Vagina (tissue), 2 donors: ENCODE data around the gene CDH4. TPM values are rescaled to one million over a fixed set of nuclear protein-coding genes. Genes with fewer than 3 reads are reported as not detected.

ENCODE experiments used
- DNase-seq, 2 donors: peaks; one replicate each; pipeline ENCODE4 v3.0.0-alpha.2; 2017; ENCODE audit errors: extremely low spot score in 2 of 2
- H3K27ac ChIP-seq: fragments of 200-600 bp; sonication (generic); one replicate; pipeline ENCODE4 v1.5.1; 2019
- H3K27me3 ChIP-seq: fragments of 200-600 bp; sonication (generic); one replicate; pipeline ENCODE4 v1.5.1; 2019
- H3K36me3 ChIP-seq, 2 donors: fragments of 200-600 bp; sonication (generic); one replicate each; pipeline ENCODE4 v1.5.1; 2017 to 2019
- H3K4me1 ChIP-seq: fragments of 200-600 bp; sonication (generic); one replicate; pipeline ENCODE4 v1.5.1; 2019
- H3K4me3 ChIP-seq, 2 donors: fragments of 200-600 bp; sonication (generic); 1 replicate in 1 of 2; 2 replicates in 1 of 2; pipeline ENCODE4 v1.5.1; 2016 to 2019
- H3K9me3 ChIP-seq: fragments of 200-600 bp; sonication (generic); one replicate; pipeline ENCODE4 v1.5.1; 2019
- POLR2A ChIP-seq, 2 donors: fragments of 450-650 bp; IDR thresholded peaks; one replicate each; pipeline ENCODE4 v1.6.1; 2017; ENCODE audit warnings: antibody characterized with exemption in 2 of 2, mild to moderate bottlenecking in 2 of 2, moderate library complexity in 2 of 2
- POLR2AphosphoS5 ChIP-seq, 2 donors: sonication (generic); formaldehyde crosslinking; IDR thresholded peaks; one replicate each; pipeline ENCODE4 v1.9.0; 2017; ENCODE audit warnings: antibody characterized with exemption in 2 of 2, mild to moderate bottlenecking in 2 of 2, low read depth in 1 of 2; ENCODE audit not compliant: insufficient read depth in 1 of 2
- intact Hi-C: fragments of 100-400 bp; cut with DNase I; formaldehyde crosslinking; loops from one replicate; pipeline ENCODE4 v1.15.1; 2023
- total RNA-seq: library from RNA; depleted of rRNA; stranded (reverse); fragments of >200 nt; gene quantifications from one replicate; pipeline ENCODE4 v1.2.3, GENCODE V29; 2016
- TF ChIP-seq, protein P1 (sequence below), 3 experiments: fragments of 450-650 bp in 2 of 3; fragments of 200-600 bp in 1 of 3; sonication (generic) in 1 of 3; IDR thresholded peaks; one replicate each; pipeline ENCODE4 v1.5.1; 2017 to 2019; ENCODE audit warnings: antibody characterized with exemption in 3 of 3, mild to moderate bottlenecking in 2 of 3, moderate library complexity in 2 of 3

Gene CDH4
- total RNA-seq, 1 donor from 2014 or later, result 0.25 TPM

DNA sequence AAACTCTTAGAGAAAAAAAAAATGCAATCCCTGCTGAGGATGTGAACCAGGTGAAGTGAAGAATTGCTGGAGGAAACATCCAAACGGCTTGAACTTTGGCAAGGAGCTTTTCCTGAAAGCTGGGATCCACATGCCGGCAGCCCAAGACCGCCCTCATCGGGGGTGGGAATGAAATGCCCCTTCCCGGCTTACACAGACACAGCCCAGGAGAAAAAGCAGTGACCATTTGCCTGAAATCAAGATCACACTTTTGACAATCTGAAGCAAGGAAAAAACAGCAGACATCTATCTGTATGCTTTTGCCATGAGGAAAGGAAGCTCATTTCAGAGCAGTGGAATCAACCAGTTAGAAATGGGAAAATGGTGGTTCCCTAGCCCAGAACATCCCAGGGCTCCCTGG is 559.1 kb downstream of the CDH4 start:
- Histone ChIP-seq H3K9me3 (no peaks in the 10 kb centered on the region), H3K4me3 (no peak overlapping the region), H3K27me3 (no peaks in the 10 kb centered on the region), H3K4me1 (no peaks in the 10 kb centered on the region), H3K36me3 (no peaks in the 10 kb centered on the region), H3K27ac (no peak overlapping the region)
- intact Hi-C loops, result no loop called here
- DNase-seq, result no peak
- TF ChIP-seq, protein P1, sequence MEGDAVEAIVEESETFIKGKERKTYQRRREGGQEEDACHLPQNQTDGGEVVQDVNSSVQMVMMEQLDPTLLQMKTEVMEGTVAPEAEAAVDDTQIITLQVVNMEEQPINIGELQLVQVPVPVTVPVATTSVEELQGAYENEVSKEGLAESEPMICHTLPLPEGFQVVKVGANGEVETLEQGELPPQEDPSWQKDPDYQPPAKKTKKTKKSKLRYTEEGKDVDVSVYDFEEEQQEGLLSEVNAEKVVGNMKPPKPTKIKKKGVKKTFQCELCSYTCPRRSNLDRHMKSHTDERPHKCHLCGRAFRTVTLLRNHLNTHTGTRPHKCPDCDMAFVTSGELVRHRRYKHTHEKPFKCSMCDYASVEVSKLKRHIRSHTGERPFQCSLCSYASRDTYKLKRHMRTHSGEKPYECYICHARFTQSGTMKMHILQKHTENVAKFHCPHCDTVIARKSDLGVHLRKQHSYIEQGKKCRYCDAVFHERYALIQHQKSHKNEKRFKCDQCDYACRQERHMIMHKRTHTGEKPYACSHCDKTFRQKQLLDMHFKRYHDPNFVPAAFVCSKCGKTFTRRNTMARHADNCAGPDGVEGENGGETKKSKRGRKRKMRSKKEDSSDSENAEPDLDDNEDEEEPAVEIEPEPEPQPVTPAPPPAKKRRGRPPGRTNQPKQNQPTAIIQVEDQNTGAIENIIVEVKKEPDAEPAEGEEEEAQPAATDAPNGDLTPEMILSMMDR (IDR thresholded peaks at IDR 0.05), result no peak
- no peak for TF ChIP-seq POLR2A (IDR thresholded peaks at IDR 0.05)

DNA sequence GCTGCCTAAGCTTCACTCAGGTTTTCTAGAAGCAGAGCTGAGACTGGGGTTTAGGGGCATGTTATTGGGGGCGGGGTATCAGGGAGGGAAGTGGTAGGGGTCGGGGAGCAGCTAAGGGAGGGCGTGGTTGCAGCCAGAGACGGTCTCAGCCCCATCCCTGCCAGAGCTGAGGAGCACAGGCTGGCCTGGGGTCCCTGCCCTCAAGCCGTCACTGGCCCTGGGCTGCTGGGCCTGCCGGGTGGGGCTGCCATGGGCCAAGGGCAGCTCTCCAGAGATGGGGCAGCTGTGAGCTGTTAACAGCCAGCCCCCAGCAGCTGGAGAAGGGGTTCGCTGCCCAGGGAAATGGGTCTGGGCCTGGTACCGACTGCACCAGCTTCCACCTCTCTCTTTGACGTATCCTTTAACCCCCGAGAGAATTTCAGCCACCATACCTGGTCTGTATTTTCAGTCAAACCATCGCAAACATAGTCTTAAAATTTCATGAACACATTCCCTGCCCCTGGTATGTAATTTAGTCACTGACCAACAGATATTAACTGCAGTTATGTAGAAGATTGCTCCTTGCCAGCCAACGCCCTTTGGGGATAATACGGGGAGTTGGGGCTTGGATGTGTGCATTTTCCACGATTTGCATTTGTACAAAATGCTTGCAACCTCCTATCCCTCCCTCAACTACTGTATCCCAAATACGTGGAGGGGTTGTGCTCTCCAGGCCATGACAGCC is 560.2 kb downstream of the CDH4 start:
- intact Hi-C loops, result no loop called here
- Histone ChIP-seq H3K4me3 (no peak overlapping the region), H3K36me3 (no peaks in the 10 kb centered on the region), H3K9me3 (no peaks in the 10 kb centered on the region), H3K27ac (no peak overlapping the region), H3K4me1 (no peaks in the 10 kb centered on the region), H3K27me3 (no peaks in the 10 kb centered on the region)
- no peak for DNase-seq
- TF ChIP-seq, protein P1 (IDR thresholded peaks at IDR 0.05), result no peak
- TF ChIP-seq POLR2AphosphoS5 (IDR thresholded peaks at IDR 0.05; ENCODE audit: insufficient read depth in 1 of 2, low read depth in 1 of 2) (no peak), POLR2A (IDR thresholded peaks at IDR 0.05) (no peak)

DNA sequence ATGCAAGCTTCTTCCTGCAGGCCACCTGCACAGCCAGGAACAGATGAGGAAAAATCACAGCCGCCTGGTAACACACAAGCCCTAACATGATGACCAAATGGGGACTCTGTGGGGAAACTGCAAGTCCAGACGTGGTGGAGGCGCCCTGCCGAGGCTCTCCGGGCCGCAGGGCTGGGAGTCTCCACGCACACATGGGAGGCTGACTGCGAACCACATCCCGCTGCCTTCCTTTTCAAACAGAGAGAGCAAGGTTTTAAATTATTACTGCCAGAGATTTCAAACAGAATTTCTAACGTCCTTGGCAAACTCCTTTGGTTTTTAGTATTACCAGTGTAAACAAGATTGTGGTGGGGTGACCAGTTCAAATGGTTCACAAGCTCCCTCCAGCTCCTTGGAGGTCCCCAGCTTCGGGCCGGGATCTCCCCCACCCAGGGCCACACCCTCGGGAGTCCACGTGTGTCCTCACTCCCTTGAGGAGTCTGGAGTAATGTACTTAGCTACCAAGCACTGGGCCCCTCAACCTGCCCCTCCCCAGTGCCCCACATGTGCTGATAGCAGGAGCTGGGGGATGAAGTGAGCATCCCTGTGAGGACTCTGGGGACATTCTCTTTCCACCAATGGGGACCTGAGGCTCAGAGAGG is 560.9 kb downstream of the CDH4 start:
- no peak for DNase-seq
- intact Hi-C loops, result no loop called here
- no peaks in the 10 kb centered on the region for H3K4me1 ChIP-seq
- no peak overlapping the region for H3K4me3 ChIP-seq
- no peaks in the 10 kb centered on the region for H3K36me3 ChIP-seq
- no peaks in the 10 kb centered on the region for H3K27me3 ChIP-seq
- TF ChIP-seq, protein P1 (IDR thresholded peaks at IDR 0.05), result no peak
- TF ChIP-seq POLR2A (IDR thresholded peaks at IDR 0.05) (no peak), POLR2AphosphoS5 (IDR thresholded peaks at IDR 0.05; ENCODE audit: insufficient read depth in 1 of 2, low read depth in 1 of 2) (no peak)
- no peak overlapping the region for H3K27ac ChIP-seq
- no peaks in the 10 kb centered on the region for H3K9me3 ChIP-seq

DNA sequence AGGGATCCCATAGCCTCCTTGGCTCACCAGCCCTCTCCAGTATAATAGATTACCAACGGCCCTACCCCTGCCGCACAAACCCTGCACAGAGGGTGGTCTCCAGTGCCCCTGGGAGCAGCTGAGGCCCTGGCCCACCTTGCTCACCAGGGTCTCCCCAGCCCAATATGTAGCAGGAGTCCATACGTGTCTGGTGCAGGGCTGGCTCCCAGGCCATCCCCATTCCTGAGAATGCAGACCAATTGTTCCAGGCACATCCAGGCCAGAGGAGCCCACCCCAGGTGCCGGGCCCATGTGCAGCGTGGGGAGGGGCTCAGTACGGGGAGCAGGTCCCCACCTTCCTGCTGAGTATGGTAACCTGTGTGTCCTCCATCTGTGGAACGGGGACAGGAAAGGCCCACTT is 561.7 kb downstream of the CDH4 start:
- Histone ChIP-seq H3K27ac (no peak overlapping the region), H3K4me1 (no peaks in the 10 kb centered on the region), H3K4me3 (no peak overlapping the region), H3K27me3 (no peaks in the 10 kb centered on the region), H3K9me3 (no peaks in the 10 kb centered on the region), H3K36me3 (no peaks in the 10 kb centered on the region)
- TF ChIP-seq POLR2AphosphoS5 (IDR thresholded peaks at IDR 0.05; ENCODE audit: insufficient read depth in 1 of 2, low read depth in 1 of 2) (no peak), POLR2A (IDR thresholded peaks at IDR 0.05) (no peak)
- TF ChIP-seq, protein P1 (IDR thresholded peaks at IDR 0.05), result no peak
- intact Hi-C loops, result no loop called here
- no peak for DNase-seq

DNA sequence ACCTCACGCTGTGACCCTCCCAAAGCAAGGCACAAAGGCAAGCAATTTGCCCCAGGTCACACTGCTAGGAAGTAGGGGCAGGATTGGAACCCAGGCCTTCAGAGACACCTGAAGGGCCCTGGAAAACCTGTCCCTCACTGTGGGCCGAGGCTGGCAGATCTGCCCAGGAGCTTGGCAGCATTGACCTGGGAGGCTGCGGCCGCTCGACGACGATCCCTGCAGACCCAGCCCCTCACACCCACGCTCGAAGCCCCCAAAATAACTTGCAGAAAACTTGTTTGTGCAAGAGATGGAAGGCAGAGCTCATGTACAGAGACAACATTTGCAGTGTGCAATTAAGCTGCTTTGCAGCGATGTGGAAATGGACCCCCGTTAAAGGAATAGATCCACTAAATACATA is 562.2 kb downstream of the CDH4 start:
- H3K4me3 ChIP-seq, result no peak overlapping the region
- no peaks in the 10 kb centered on the region for H3K27me3 ChIP-seq
- no peak for DNase-seq
- H3K9me3 ChIP-seq, result no peaks in the 10 kb centered on the region
- no peaks in the 10 kb centered on the region for H3K4me1 ChIP-seq
- H3K36me3 ChIP-seq, result no peaks in the 10 kb centered on the region
- TF ChIP-seq POLR2AphosphoS5 (IDR thresholded peaks at IDR 0.05; ENCODE audit: insufficient read depth in 1 of 2, low read depth in 1 of 2) (no peak), POLR2A (IDR thresholded peaks at IDR 0.05) (no peak)
- TF ChIP-seq, protein P1 (IDR thresholded peaks at IDR 0.05), result no peak
- H3K27ac ChIP-seq, result no peak overlapping the region
- intact Hi-C loops, result no loop called here
